Psoas muscle (tissue), 8 donors: Measurements from ENCODE around the gene COL8A2. TPM values are rescaled to one million over a fixed set of nuclear protein-coding genes. Genes with fewer than 3 reads are reported as not detected.

Experiments
- ATAC-seq, 4 donors: fragments of 200-7000 bp; cut with Tn5 transposase; one replicate each; pipeline ENCODE4 v1.9.1; 2020; ENCODE audit warnings: moderate library complexity in 3 of 4, mild to moderate bottlenecking in 2 of 4
- DNase-seq, 2 donors: peaks; one replicate each; pipeline ENCODE4 v3.0.0-alpha.2; 2020
- H3K27ac ChIP-seq: fragments of 200-600 bp; one replicate; pipeline ENCODE4 v1.8.0; 2022
- H3K27me3 ChIP-seq, 3 donors: fragments of 200-600 bp in 1 of 3; one replicate each; pipeline versions ENCODE4 v1.6.1 to v1.8.0; 2013 to 2022; ENCODE audit warnings: low read length in 2 of 3, mild to moderate bottlenecking in 2 of 3, moderate library complexity in 1 of 3; ENCODE audit not compliant: insufficient read depth in 3 of 3
- H3K36me3 ChIP-seq, 2 donors: fragments of 200-600 bp in 1 of 2; one replicate each; pipeline versions ENCODE4 v1.6.1 to v1.8.0; 2013 to 2022; ENCODE audit warnings: low read depth in 1 of 2, mild to moderate bottlenecking in 1 of 2, moderate library complexity in 1 of 2; ENCODE audit not compliant: insufficient read depth in 1 of 2
- H3K4me1 ChIP-seq: fragments of 200-600 bp; one replicate; pipeline ENCODE4 v1.8.0; 2022
- H3K4me3 ChIP-seq: fragments of 200-600 bp; one replicate; pipeline ENCODE4 v1.8.0; 2022; ENCODE audit warnings: mild to moderate bottlenecking
- H3K9me3 ChIP-seq: fragments of 200-600 bp; one replicate; pipeline ENCODE4 v1.8.0; 2022
- WGBS, 3 donors: extraction: QIAGEN DNeasy Blood & Tissue Kit; methylation state at CpG; one replicate each; pipeline versions ENCODE4 v1.1.6 to v1.1.7; 2013; 5-methylcytosine and 5-hydroxymethylcytosine counted together
- intact Hi-C, 2 donors: fragments of 100-400 bp; cut with DNase I; formaldehyde crosslinking; loops; one replicate each; pipeline versions ENCODE4 v1.11.0 to v1.14.2; 2022
- polyA plus RNA-seq, 3 donors: library from polyadenylated mRNA; stranded (reverse); fragments of 200-250 nt; gene quantifications; one replicate each; pipeline ENCODE4 v1.2.3, GENCODE V29; 2013
- total RNA-seq, 4 donors: library from RNA; stranded (reverse); fragmentation: NEBNext Ultra II Directional in 2 of 4; extraction: Animal tissue kit (Norgen Biotek cat#: 25700) in 2 of 4; gene quantifications; one replicate each; pipeline versions ENCODE4 v1.2.1 to v1.2.4, GENCODE V29; 2021 to 2023
- TF ChIP-seq, protein P1 (sequence below): fragments of 200-600 bp; IDR thresholded peaks from one replicate; pipeline ENCODE4 v1.8.0; 2022; ENCODE audit warnings: antibody characterized with exemption
- donor health status: healthy with polysubstance abuse.
- donor health status: DM: no; HTN: no; CAD: no; lungs with moderate emphysema.
- donor health status: Bipolar disorder and iron deficiency.
- donor health status: healthy.
- donor health status: DM: yes; HTN: yes; CAD: no.
- donor health status: DM: no; HTN: no; CAD: no.
- donor health status: DM: no; HTN: no; CAD: no.
- donor health status: DM: yes; HTN: yes; CAD: no.

COL8A2 gene
- total and polyA plus RNA-seq, 7 donors = 0.06 to 0.41 (median 0.15) TPM

- DNase-seq (no peak), ATAC-seq (peak in 1 of 4 donors; percentile 5)
- Histone ChIP-seq H3K4me1 (peaks cover 37% of the 10 kb centered on the region), H3K4me3 (no peak overlapping the region), H3K36me3 (peaks cover 2 to 40% of the 10 kb centered on the region in 2 donors), H3K27me3 (no peaks in the 10 kb centered on the region), H3K27ac (peak overlapping the region; percentile 82), H3K9me3 (no peaks in the 10 kb centered on the region)
- TF ChIP-seq, protein P1, sequence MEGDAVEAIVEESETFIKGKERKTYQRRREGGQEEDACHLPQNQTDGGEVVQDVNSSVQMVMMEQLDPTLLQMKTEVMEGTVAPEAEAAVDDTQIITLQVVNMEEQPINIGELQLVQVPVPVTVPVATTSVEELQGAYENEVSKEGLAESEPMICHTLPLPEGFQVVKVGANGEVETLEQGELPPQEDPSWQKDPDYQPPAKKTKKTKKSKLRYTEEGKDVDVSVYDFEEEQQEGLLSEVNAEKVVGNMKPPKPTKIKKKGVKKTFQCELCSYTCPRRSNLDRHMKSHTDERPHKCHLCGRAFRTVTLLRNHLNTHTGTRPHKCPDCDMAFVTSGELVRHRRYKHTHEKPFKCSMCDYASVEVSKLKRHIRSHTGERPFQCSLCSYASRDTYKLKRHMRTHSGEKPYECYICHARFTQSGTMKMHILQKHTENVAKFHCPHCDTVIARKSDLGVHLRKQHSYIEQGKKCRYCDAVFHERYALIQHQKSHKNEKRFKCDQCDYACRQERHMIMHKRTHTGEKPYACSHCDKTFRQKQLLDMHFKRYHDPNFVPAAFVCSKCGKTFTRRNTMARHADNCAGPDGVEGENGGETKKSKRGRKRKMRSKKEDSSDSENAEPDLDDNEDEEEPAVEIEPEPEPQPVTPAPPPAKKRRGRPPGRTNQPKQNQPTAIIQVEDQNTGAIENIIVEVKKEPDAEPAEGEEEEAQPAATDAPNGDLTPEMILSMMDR = no peak
- intact Hi-C loops = loop anchor here (2.0 to 5.0 kb wide), 2 partner anchors 37 to 38 kb away; no protein-coding TSS in a partner anchor
Measured at GRCh38 chr1:36135796-36136195, 10.8 kb upstream of the COL8A2 start.

GRCh38 chr1:36135330-36135667, 10.3 kb upstream of the COL8A2 start:
- Histone ChIP-seq H3K4me1 (peaks cover 32% of the 10 kb centered on the region), H3K27me3 (no peaks in the 10 kb centered on the region), H3K36me3 (peaks cover 2 to 40% of the 10 kb centered on the region in 2 donors), H3K4me3 (no peak overlapping the region), H3K9me3 (no peaks in the 10 kb centered on the region), H3K27ac (peak overlapping the region; percentile 82)
- ATAC-seq (no peak), DNase-seq (no peak)
- WGBS, 3 donors = 53 to 60% (median 56%) methylated on average over 6 of the region's 6 CpGs
- intact Hi-C loops = loop anchor here (2.0 to 5.0 kb wide), 2 partner anchors 36 to 38 kb away; no protein-coding TSS in a partner anchor
- TF ChIP-seq, protein P1 = no peak

DNA sequence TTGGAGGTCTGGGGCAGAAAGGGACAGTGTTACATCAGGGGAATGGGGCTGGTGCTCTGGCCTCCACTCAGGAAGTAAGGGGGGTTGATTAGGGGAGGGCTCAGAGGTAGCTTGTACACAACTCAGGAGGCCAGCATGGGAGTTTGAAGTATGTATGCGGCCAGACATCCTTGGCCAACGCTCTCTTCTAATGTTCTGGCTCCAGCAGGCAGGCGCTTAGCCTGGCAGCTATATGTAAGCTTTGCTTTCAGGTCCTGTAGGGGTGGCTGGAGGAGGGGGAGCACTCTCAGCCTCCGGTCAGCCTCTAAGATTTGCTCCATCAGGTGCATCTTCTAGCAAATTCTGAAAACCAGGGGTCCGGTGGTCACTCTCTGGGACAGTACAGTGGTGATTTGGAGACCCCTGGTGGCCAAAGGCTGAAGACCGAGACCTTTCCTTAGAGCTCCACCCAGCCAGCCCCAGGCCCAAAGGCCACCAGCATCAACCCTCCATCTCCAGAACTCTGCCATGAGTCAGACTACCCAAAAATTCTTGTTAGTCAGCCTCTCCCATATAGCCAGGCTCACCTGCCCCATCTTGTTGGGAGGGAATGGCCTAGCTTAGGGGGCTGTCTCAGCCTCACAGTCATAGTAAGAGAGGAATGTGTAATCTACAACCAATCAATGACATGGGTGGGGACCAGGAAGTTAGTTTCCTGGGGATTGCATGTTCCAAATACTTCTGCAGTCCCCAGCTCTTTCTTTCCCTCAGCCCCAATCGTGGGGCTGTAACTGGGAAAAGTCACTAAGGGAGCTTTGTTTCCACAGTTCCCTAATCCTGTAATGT, 9.7 kb upstream of the COL8A2 start:
- TF ChIP-seq, protein P1 = peak; percentile 68
- Histone ChIP-seq H3K27ac (peak overlapping the region; percentile 82), H3K36me3 (peaks cover 2 to 36% of the 10 kb centered on the region in 2 donors), H3K4me3 (no peak overlapping the region), H3K4me1 (peaks cover 28% of the 10 kb centered on the region), H3K9me3 (no peaks in the 10 kb centered on the region), H3K27me3 (no peaks in the 10 kb centered on the region)
- ATAC-seq (peak; percentile 59 to 70 (median 66)), DNase-seq (peak in 1 of 2 donors; percentile 58)
- intact Hi-C loops = loop anchor here (2.0 to 5.0 kb wide), 2 partner anchors 36 to 37 kb away; no protein-coding TSS in a partner anchor
- 54 to 63% (median 58%) methylated on average over 7 of the region's 7 CpGs for WGBS, 3 donors

DNA sequence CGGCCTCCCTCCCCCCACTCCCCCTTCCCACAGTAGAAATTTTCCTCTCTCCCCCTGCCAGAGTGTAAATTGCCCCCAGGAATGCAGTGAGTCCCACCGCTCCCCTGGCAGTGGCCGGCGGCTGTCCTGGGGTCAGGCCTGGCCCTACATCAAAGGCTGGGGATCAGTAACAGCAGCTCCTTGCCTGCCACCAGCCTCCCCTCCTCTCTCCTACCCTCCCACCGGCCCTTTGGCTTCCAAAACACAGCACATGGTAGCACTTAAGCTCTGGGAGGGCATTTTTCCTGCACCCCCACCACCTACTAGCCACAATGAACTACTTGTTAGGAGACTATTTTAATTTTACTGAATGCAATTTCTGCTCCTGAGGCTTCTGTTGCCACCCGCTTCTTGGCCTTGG, 9.0 kb upstream of the COL8A2 start:
- H3K4me3 ChIP-seq = no peak overlapping the region
- no peaks in the 10 kb centered on the region for H3K27me3 ChIP-seq
- WGBS, 3 donors = 61 to 64% (median 63%) methylated on average over 6 of the region's 6 CpGs
- TF ChIP-seq, protein P1 = no peak
- intact Hi-C loops = loop anchor here in 1 of 2 donors (2.0 kb wide), 1 partner anchor 35 kb away; no protein-coding TSS in a partner anchor
- H3K4me1 ChIP-seq = peaks cover 23% of the 10 kb centered on the region
- no peak for DNase-seq
- H3K9me3 ChIP-seq = no peaks in the 10 kb centered on the region
- H3K27ac ChIP-seq = no peak overlapping the region
- no peak for ATAC-seq
- H3K36me3 ChIP-seq = peaks cover 2 to 29% of the 10 kb centered on the region in 2 donors
